OCI-LY1 (cell line): ENCODE measurements around the gene ACCS.

Experiments
- CTCF ChIP-seq: fragments of 200-600 bp; sonication (generic), shearing (Covaris generic); IDR thresholded peaks from 2 replicates; pipeline ENCODE4 v1.5.1; 2017; ENCODE audit warnings: mild to moderate bottlenecking, antibody characterized with exemption, low read length, moderate library complexity, mixed read lengths
- EZH2 ChIP-seq: fragments of 200-600 bp; sonication (generic), shearing (Covaris generic); IDR thresholded peaks from 2 replicates; pipeline ENCODE4 v1.8.0; 2017; ENCODE audit warnings: borderline replicate concordance, mixed run types, mild to moderate bottlenecking, antibody characterized with exemption, low read length, moderate library complexity, mixed read lengths

DNA sequence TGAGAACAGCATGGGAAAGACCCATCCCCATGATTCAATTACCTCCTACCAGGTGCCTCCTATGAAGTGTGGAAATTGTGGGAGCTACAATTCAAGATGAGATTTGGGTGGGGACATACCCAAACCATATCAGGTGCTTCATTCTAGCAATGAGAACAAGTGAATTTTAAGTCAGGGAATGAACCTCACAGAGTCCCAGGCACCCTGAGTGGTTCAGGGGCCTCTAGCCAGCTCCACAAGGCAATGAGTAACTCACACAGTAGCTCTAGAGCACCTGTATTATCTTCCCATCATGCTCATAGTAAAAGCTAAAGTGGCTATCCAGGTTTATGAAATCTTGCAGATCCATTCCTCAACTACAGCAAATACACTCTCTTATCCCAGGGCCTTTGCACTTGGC is 31.4 kb upstream of the ACCS start:
- no peak for TF ChIP-seq EZH2
- no peak for TF ChIP-seq CTCF
